Measurements from ENCODE around the gene ATP8B3. TPM values are rescaled to one million over a fixed set of nuclear protein-coding genes. Genes with fewer than 3 reads are reported as not detected.
A peak's percentile ranks its signal among the peaks of the same experiment; 100 is the strongest.

ATP8B3 gene
- total and polyA plus RNA-seq, 2 experiments from 2014 or later = 2.1 to 6.0 TPM

- Histone ChIP-seq H3K4me3 (peak overlapping the region; percentile 94), H2AFZ (no peak overlapping the region), H3K36me3 (ENCODE audit: insufficient read depth) (no peaks in the 10 kb centered on the region), H3K79me2 (replicated peaks; ENCODE audit: insufficient read depth) (peaks cover 57% of the 10 kb centered on the region), H3F3A (replicated peaks; ENCODE audit: low read depth) (0 out of 2 replicates have a peak, but pooled peaks cover 8% of the 10 kb centered on the region), H3K4me1 (ENCODE audit: insufficient read depth) (peaks cover 59% of the 10 kb centered on the region), H4K20me1 (replicated peaks; ENCODE audit: insufficient read depth) (peaks cover 21% of the 10 kb centered on the region; the same call in 1 of the 2 replicates), H3K27ac (ENCODE audit: low read depth) (no peak overlapping the region), H3K4me2 (peak overlapping the region; percentile 98), H3K27me3 (ENCODE audit: insufficient read depth) (peaks cover 16% of the 10 kb centered on the region), H3K9me2 (ENCODE audit: insufficient read depth) (no peaks in the 10 kb centered on the region)
- ATAC-seq = no peak
- peaks cover 21% of the 10 kb centered on the region for H3K27me3 Mint-ChIP-seq (ENCODE audit: insufficient read depth, low read depth, poor library complexity)
- no peaks in the 10 kb centered on the region for H3K9me3 Mint-ChIP-seq
- H3K4me1 Mint-ChIP-seq = peaks cover 37% of the 10 kb centered on the region; the same call in 2 of the 3 replicates
- H3K4me3 Mint-ChIP-seq = peak overlapping the region; percentile 90
- no peak for TF ChIP-seq EZH2phosphoT487 (IDR thresholded peaks at IDR 0.05; ENCODE audit: unreplicated experiment)
- TF ChIP-seq NANOG (IDR thresholded peaks at IDR 0.05; ENCODE audit: borderline replicate concordance) = no peak
- TF ChIP-seq POLR2AphosphoS5 (IDR thresholded peaks at IDR 0.05; ENCODE audit: low read depth) = no peak
- no peak for TF ChIP-seq CREB1 (CRISPR knock-in tag; IDR thresholded peaks at IDR 0.05; ENCODE audit: low read depth)
- no peak for TF ChIP-seq EZH2 (IDR thresholded peaks at IDR 0.05; ENCODE audit: low read depth, unreplicated experiment)
- no peak for TF ChIP-seq STAT1 (IDR thresholded peaks at IDR 0.05; ENCODE audit: unreplicated experiment)
- TF ChIP-seq ZNF114 (CRISPR knock-in tag; IDR thresholded peaks at IDR 0.05) = no peak
- TF ChIP-seq ETS1 (IDR thresholded peaks at IDR 0.05) = no peak
- no peak for TF ChIP-seq ZNF462 (CRISPR knock-in tag; IDR thresholded peaks at IDR 0.05)
- no peak for TF ChIP-seq ZNF331 (CRISPR knock-in tag; IDR thresholded peaks at IDR 0.05; ENCODE audit: low read depth)
- no peak for TF ChIP-seq CTCF (conservative IDR thresholded peaks at IDR 0.05; ENCODE audit: low read depth in 2 of 2)
- no peak for TF ChIP-seq JUNB (IDR thresholded peaks at IDR 0.05; ENCODE audit: unreplicated experiment)
- TF ChIP-seq REST (IDR thresholded peaks at IDR 0.05; ENCODE audit: unreplicated experiment) = no peak
- peak; percentile 73 for DNase-seq (ENCODE audit: low spot score)
- no peak overlapping the region for H3K27ac Mint-ChIP-seq
- no peaks in the 10 kb centered on the region; the same call in 2 of the 3 replicates for H3K36me3 Mint-ChIP-seq (ENCODE audit: low read depth)
Measured at GRCh38 chr19:1860042-1860775, 48.1 kb upstream of the ATP8B3 start.

All from GM23338 (cell line).